Measurements from ENCODE around the gene CAMKK1.
A peak's percentile ranks its signal among the peaks of the same experiment; 100 is the strongest.
"Not testable (repeated sequence)": the region's sequence is repeated elsewhere in the genome, so short reads cannot be mapped to it uniquely, and the experiment has no call there.

Gene CAMKK1

DNA sequence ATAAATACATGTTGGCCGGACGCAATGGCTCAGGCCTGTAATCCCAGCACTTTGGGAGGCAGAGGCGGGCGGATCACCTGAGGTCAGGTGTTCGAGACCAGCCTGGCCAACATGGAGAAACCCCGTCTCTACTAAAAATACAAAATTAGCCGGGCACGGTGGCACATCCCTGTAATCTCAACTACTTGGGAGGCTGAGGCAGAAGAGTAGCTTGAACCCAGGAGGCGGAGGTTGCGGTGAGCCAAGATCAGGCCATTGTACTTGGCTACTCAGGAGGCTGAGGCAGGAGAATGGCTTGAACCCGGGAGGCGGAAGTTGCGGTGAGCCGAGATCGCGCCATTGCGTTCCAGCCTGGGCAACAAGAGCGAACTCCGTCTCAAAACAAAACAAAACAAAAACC, 48.3 kb downstream of the CAMKK1 start:
- not testable (repeated sequence) for DNase-seq

DNA sequence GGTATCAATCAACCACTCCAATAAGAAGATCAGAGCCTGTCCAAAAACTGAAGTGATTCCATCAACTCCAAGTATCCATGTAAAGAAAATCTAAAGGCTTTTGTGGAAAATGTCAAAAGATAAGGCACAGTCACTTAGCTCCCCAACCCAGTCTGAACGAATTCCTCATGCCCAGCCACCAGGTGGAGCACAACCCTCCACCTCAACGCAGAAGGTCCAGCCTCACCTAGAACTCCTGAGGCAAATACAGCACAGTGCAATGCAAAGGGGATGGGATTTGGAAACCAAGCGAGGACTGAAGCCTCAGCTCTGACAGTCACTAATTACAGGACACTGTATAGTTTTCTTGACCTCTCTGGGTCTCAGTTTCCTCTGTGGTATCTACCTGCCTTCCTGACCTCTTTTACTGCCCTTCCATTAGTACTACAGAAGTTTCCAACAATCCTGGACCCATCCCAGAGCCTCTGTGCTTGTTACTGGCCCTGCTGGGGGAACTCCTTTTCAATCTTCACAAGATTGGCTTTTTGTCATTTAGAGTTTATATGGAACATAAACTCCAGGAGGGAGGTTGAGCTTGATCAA, 48.8 kb downstream of the CAMKK1 start:
- DNase-seq: peak; percentile 33 to 34

DNA sequence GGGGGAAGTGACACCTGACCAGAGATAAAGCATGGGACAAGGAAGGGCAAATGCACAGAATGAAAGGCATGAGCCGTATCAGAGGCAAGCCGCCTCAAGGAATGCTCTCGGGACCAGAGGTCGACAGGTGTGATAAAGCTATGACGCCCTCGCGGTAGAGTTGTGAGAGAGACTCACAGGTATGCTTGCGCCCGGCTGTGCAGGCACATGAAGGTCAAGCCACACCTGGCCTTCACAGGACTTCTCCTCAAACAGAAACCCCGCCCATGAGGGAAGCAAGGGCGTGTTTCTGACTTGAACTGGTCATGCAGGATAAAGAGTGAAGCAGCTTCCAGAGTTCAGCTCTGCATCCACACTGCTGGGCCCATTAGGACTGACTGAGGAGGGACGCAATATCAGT, 54.6 kb downstream of the CAMKK1 start:
- no peak for DNase-seq

DNA sequence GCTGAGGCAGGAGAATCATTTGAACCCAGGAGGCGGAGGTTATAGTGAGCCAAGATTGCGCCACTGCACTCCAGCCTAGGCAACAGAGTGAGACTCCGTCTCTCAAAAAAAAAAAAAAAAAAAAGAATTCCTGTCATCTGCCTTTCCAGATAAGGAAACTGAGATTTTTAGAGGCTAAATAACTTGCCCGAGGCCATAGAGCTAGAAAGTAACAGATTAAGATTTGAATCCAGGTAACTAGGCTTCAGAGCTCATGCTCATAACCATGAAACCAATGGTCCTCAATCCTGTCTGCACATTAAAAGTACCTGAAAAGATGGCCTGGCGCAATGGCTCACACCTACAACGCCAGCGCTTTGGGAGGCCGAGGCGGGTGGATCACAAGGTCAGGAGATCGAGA, 56.3 kb downstream of the CAMKK1 start:
- no peak for DNase-seq

DNA sequence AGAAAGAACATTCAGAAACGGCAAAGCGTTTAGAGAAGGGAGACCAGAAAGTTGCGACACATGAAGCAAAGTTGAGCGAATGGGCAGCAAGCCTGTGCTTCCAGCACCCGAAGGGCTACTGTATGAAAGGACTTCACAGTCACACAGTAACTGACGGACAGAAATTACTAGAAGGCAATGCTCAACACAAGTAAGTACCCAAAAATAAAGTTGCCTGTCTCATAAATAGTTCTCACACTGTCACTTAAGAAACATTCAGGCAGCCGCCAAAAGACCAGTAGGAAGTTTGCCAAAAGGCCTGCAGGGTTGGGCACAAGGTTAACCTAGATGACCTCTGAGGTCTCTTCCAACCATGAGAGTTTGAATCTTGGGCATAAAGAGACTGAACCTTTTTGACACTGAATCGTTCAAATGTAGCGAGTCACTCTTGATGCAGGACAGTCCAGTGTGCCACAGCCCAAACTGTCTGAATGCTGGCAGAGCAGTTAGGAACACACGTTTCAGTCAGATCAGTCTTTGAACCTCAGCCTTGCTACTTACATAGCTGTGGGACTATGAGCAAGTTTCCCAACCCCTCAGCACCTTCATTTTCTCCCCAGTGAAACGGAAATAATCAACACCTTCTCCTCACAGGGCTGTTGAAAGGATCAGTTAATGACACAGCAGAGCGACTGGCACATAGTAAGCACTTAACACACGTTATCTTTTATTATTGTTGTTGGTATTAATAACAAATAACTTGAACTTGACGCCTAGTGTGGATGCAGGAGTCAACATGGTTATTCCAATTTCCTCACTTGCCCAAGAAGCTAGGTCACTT, 57.2 kb downstream of the CAMKK1 start:
- DNase-seq: peak; percentile 41 to 66

DNA sequence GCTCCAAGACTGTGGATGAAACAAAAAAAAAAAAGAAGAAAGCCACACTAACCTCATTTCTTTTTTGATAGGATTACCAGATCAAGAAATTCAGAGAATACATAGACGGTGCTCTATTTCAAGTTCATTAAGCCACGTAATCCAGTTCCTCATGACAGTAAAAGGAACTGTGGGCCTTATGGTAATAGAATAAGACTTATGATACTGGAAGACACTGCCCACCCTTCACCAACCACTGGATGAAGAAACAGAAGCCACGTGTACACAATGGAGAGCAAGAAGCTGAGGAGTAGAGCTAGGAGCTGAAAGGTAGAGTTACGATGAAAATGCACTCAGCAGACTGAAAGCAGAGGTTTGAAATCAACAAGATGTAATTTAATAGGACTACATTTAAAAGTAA, 58.0 kb downstream of the CAMKK1 start:
- peak; percentile 90 for DNase-seq

DNA sequence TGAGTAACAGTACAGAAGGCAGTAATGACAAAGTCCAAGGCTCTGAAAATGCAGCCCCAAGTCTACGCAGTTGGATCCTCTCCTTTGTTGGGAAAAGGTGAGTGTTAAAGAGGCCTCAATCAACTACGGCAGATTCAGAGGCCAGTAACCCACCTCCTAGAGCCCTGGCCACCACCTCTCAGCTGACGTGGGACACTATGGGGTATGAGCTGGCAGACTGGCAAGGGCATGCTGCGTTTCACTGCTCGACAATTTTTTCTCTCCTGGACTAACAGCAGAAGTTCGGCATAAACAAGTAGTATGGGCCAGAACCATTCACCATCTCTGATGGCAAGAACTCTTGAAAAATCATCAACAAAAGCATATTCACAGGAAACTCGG, 64.0 kb downstream of the CAMKK1 start:
- DNase-seq: no peak

DNA sequence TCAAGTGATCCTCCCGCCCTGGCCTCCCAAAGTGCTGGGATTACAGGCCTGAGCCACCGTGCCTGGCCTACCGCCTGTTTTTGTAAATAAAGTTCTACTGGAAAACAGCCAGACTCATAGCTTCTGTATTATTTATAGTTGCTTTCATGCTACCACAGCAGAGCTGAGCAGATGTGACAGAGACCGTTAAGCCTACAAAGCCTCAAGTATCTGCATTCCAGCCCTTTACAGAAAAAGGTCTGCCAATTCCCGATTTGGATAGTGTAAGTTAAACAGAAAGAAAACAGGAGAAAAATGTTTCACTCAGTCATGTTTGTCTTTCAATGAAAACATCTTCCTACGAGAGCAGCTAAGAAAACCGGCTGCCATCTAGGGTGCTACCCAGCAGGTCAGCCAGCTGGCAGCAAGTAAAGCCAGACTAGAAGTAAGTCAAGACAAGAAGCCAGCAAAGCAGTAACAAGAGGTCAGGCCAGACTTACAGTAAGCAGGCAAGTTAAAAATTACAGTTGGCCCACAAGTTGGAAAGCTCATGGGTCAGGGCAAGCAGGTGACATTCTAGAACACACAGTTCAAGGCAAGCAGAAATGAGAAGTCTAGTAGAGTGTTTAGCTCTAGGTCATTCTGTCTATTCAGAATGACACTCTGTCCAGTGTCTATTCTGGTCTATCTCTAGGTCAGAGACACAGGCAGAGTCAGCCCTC, 64.6 kb downstream of the CAMKK1 start:
- no peak for DNase-seq

DNA sequence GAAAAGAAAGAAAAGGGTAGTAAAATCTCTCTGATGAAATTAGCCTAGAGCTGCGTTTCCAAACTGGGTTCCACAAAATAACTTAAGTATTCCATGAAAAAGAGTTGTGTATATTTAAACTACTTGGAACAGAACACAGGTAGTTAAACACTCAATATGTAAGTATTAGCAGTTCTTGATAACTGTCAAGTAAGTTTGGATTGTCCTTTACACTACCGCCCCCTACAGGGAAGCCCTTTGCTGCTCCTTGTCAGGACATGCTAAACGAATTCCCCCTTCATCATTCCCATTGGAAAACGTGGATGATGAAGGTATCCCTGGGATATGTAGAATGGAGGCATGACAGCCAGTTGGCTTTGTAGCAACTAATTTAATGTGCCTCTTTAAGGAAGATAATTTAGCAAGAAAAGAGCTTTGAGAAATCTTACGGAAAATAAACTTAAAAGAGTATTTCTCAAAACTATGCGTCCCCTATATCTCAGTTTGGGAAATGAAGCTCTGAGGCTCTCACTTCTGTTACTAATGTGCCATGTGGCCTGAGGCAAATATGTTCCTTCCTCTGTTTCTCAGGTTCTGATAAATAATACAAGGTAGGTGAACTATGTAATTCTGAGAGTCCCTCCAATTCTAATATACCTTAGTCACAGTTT, 65.6 kb downstream of the CAMKK1 start:
- peak; percentile 78 to 85 for DNase-seq

DNA sequence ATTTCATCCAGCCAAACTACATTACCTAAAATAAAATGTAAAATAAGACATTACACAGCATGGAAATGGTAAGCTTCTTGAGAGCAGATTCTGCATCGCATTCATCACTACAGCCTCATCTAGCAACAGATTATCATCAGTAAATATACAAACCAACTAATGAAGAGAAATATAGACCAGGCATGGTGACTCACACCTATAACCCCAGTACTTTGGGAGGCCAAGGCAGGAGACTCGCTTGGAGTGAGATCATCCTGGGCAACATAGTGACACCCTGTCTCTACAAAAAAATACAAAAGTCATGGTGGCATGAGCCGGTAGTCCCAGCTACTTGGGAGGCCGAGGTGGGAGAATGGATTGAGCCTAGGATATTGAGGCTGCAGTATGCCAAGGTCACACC, 66.7 kb downstream of the CAMKK1 start:
- DNase-seq: no peak

DNA sequence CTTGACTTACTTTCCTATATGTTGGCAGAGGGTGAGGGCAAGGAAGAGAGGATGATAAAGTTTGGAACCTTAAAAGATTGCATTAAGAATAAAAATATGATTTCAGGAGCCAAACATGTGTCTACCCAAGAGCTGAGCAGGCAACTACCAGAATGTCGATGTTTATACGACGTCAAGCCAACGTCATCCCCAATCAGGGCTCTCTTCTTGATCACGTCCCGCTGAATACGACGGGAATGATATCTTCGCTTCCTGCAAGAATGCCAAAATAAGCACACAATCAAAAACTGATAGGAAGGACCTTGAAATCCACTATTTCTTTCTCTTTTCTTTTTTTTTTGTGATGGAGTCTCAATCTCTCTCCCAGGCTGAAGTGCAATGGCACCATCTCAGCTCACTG, 71.8 kb downstream of the CAMKK1 start:
- DNase-seq: no peak

DNA sequence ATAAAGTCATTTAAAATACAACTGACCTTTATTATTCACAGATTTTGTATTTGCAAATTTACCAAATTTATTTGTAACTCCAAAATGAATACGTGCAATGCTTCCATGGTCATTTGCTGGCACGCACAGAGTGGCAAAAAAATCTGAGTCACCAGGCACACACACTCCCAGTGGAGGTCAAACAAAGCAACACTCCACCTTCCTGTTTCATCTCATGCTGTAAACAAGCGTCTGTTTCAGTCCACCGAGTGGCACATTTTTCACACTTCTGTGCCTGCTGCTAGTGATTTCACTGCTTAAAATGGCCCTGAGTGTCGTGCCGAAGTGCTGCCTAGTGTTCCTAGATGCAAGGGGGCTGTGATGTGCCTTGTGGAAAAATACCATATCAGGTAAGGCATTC, 74.1 kb downstream of the CAMKK1 start:
- DNase-seq: peak in 1 of 2 donors; percentile 82

DNA sequence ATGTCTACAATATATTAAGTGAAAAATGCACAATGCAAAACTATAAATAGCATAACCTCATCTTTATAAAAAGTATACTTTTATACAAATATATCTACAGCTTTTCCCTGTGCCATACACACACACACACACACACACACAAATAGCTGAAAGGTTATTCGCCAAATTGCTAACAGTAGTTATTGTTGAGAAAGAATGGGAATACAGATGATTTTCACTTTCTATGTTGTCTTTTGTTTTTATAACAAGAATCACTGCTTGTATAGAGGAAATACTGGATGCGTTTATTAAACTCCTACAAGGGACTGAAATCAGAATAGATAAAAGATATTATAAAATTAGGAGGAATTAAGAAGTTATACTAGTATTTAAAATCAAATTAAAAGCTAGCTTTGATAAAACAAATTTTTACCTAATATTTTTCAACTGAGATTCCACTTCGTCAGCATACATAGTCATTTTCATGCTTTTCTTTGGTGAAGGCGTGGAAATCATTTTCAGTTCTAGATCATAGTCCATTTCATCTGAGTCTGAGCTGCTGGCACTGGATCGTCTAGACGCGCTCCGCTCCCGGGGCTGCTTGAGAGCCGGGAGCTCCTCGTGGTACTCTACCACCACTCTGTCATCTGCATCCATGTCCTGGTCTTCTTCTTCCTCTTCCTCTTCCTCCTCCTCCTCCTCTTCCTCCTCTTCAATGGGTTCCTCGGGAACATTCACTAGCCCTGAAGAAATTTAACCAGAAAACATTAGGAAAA, 74.8 kb downstream of the CAMKK1 start:
- no peak for DNase-seq

DNA sequence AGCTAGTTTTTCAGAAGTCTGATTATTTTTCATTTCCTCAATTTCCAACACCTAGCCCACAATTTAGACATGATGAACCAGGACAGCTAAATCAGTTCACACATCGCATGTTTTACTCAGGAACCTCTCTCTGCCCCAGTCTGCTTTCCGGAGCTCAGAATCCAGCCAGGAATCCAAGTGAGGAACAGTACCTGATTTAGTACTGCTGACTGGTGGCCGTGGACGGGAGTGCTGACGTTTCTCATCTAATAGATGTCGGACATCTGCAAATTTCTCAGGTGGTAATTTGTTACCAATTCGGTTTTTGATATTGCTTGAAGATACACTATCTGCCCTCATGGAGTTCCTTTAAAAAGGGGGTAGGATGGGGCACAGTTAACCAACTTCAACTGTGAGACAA, 76.9 kb downstream of the CAMKK1 start:
- no peak for DNase-seq

DNA sequence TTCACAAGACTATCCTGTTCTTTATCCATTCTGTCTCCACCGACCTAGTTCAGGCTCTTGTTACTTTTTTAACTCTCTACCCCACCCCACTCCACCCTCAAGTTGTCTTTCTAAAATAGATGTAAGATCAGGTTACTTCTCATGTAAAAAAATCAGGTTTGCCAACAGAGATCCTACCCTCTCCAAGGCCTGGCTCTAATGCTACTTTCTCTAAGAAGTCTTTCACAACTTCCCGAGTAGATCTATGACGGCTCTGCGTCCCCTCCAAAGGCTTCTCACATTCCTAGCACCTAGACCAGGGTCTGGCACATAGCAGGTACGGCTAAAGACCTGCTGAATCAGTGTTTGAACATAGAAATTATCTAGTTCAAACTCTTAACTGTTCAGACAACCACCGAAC, 77.7 kb downstream of the CAMKK1 start:
- DNase-seq: no peak

DNA sequence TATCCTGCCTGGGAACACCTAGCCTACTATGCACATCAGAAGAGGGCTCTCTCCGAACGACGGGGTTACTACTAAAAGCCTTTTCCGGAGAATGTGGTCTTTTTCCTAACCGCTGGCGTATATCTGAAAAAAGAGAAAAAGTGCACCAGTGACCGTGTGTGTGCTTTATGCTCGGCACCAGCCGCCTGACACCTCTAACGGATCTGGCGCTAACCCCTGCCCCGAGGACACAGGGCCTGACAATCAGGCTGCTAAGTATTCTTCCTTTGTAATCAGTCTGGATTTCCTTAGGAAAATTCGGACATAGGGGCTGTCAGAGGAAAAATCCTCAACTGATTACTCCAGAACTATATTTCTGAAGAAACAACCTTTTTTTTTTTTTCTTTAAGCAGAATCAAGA, 78.5 kb downstream of the CAMKK1 start:
- DNase-seq: no peak

DNA sequence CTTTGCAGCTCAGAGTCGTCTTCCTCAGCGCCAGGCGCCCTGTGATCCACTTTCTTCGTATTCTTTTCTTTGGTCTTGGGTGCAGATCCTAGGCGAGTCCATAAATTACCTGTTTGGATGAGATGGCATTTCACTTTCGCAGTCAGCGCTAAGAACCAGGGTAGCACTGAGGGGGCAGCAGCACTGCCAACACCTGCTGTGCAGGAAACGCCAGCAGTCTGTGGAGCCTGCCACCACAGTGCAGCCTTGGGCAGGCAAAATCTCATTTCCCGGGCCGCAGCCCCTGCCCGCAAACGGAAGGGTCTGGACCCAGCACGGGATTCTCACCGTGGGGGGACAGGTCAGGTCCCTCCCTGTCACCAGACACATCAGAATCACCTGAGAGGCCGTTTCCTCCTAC, 79.7 kb downstream of the CAMKK1 start:
- DNase-seq: no peak

DNA sequence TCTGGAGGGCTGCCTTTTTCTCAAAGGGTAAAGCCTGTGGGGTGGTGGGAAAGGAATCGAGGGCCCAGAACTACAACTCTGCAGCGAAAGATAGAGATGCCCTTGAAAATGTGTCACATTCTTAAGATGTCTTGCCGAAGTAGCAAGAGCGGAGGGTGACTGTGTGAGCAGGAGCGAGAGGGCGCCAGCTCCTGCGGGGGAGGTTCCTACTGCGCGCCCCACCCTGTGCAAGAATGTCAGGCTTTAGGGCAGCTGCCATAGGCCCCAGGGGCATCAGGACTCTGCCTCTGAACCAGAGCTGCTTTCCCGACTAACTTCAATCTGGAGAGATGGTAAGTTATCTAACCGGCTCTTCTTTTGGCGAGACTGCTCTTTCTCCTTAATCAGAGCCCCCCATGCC, 80.1 kb downstream of the CAMKK1 start:
- DNase-seq: no peak

DNA sequence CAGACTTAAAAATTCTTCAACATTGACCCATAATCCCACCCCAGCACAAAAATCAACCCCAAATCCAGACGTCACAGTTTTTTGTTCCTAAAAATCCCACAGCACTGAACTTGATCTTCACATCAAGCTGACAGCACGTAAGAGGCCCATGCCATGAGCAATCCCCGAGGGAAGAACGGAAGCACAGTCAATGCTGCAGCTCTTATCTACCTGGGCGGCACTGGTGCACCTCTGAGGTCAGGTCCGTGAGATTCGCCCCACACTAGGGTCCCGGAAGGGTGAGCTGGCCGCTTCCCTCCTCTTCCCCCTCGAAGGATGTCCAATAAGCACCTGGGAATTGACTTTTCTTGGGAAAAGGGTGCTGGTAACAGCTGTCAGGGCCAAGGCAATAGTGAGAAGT, 80.6 kb downstream of the CAMKK1 start:
- DNase-seq: no peak

Measured in inflammatory macrophage (primary cell).